Hepatocyte (in vitro differentiated cells): ENCODE data around the gene KSR1. TPM values are rescaled to one million over a fixed set of nuclear protein-coding genes. Genes with fewer than 3 reads are reported as not detected.

ENCODE experiments used
- DNase-seq: peaks from one replicate; pipeline ENCODE4 v3.0.0-alpha.2; 2016; ENCODE audit warnings: low spot score
- H2AFZ ChIP-seq: fragments of 200-600 bp; sonication (generic); 2 replicates; pipeline ENCODE4 v1.6.0; 2016; ENCODE audit warnings: antibody characterized with exemption, mild to moderate bottlenecking
- H3K27ac ChIP-seq: fragments of 200-600 bp; sonication (generic); 2 replicates; pipeline ENCODE4 v1.5.1; 2016; ENCODE audit warnings: mild to moderate bottlenecking
- H3K27me3 ChIP-seq: fragments of 200-600 bp; sonication (generic); 2 replicates; pipeline ENCODE4 v1.6.1; 2016
- H3K36me3 ChIP-seq: fragments of 200-600 bp; sonication (generic); replicated peaks from 2 replicates; pipeline ENCODE4 v1.5.1; 2016; ENCODE audit warnings: low read depth; ENCODE audit not compliant: insufficient read depth
- H3K4me1 ChIP-seq: fragments of 200-600 bp; sonication (generic); 2 replicates; pipeline ENCODE4 v1.5.1; 2016; ENCODE audit warnings: mild to moderate bottlenecking, moderate library complexity; ENCODE audit not compliant: insufficient read depth
- H3K4me2 ChIP-seq: fragments of 200-600 bp; sonication (generic); 2 replicates; pipeline ENCODE4 v1.6.0; 2016
- H3K4me3 ChIP-seq: fragments of 200-600 bp; sonication (generic); 2 replicates; pipeline ENCODE4 v1.5.1; 2016; ENCODE audit warnings: mild to moderate bottlenecking
- H3K79me2 ChIP-seq: fragments of 200-600 bp; sonication (generic); 2 replicates; pipeline ENCODE4 v1.6.0; 2017; ENCODE audit warnings: mild to moderate bottlenecking
- H3K9me2 ChIP-seq: fragments of 200-600 bp; sonication (generic); replicated peaks from 2 replicates; pipeline ENCODE4 v1.6.0; 2017; ENCODE audit warnings: mild to moderate bottlenecking; ENCODE audit not compliant: insufficient read depth
- H3K9me3 ChIP-seq: fragments of 200-600 bp; sonication (generic); 2 replicates; pipeline ENCODE4 v1.5.1; 2016; ENCODE audit warnings: low read depth, mild to moderate bottlenecking
- H4K20me1 ChIP-seq: fragments of 200-600 bp; sonication (generic); 2 replicates; pipeline ENCODE4 v1.6.0; 2016; ENCODE audit warnings: mild to moderate bottlenecking; ENCODE audit not compliant: insufficient read depth, poor library complexity, severe bottlenecking
- CTCF ChIP-seq: fragments of 200-600 bp; sonication (generic); IDR thresholded peaks from 2 replicates; pipeline ENCODE4 v1.5.1; 2016; ENCODE audit warnings: antibody characterized with exemption, mild to moderate bottlenecking; ENCODE audit not compliant: poor library complexity
- EZH2 ChIP-seq: fragments of 200-600 bp; sonication (generic); IDR thresholded peaks from 2 replicates; pipeline ENCODE4 v1.6.1; 2016; ENCODE audit warnings: antibody characterized with exemption, mild to moderate bottlenecking, borderline replicate concordance
- EZH2phosphoT487 ChIP-seq: fragments of 200-600 bp; sonication (generic); IDR thresholded peaks from one replicate; pipeline ENCODE4 v1.6.1; 2018; ENCODE audit warnings: antibody characterized with exemption, mild to moderate bottlenecking, low read depth, moderate library complexity; ENCODE audit not compliant: unreplicated experiment, severe bottlenecking
- WGBS: methylation state at CpG from one replicate; pipeline ENCODE4 v1.1.6; 2016; ENCODE audit warnings: low lambda C conversion rate; ENCODE audit errors: missing lambda C conversion rate; 5-methylcytosine and 5-hydroxymethylcytosine counted together
- polyA plus RNA-seq: library from polyadenylated mRNA; unstranded; fragments of >200 nt; fragmentation: Nextera tagmentation; extraction: Ambion mirVana; gene quantifications from 2 replicates; pipeline ENCODE4 v1.2.1, GENCODE V29; 2016
- total RNA-seq: library from RNA; depleted of rRNA; stranded (reverse); fragments of >200 nt; gene quantifications from 2 replicates; pipeline ENCODE4 v1.2.3, GENCODE V29; 2014

The KSR1 gene
- total and polyA plus RNA-seq, 2 experiments from 2014 or later, result 16.2 to 32.6 TPM

GRCh38 chr17:27454089-27454488 lies 2.2 kb upstream of the KSR1 start:
- H3K36me3 ChIP-seq, result no peaks in the 10 kb centered on the region
- H3K9me3 ChIP-seq, result no peaks in the 10 kb centered on the region
- TF ChIP-seq CTCF (no peak), EZH2 (no peak), EZH2phosphoT487 (no peak)
- H3K27ac ChIP-seq, result no peak overlapping the region
- H3K9me2 ChIP-seq, result no peaks in the 10 kb centered on the region
- H2AFZ ChIP-seq, result no peak overlapping the region
- DNase-seq, result no peak
- H3K4me3 ChIP-seq, result no peak overlapping the region
- H4K20me1 ChIP-seq, result peaks cover 3% of the 10 kb centered on the region
- WGBS, result 93% methylated on average over 4 of the region's 4 CpGs
- no peak overlapping the region for H3K4me2 ChIP-seq
- H3K4me1 ChIP-seq, result peaks cover 12% of the 10 kb centered on the region
- no peaks in the 10 kb centered on the region for H3K27me3 ChIP-seq
- H3K79me2 ChIP-seq, result peaks cover 24% of the 10 kb centered on the region

- Histone ChIP-seq H3K27ac (no peak overlapping the region), H3K27me3 (no peaks in the 10 kb centered on the region), H3K9me3 (no peaks in the 10 kb centered on the region), H4K20me1 (peaks cover 7% of the 10 kb centered on the region), H3K9me2 (no peaks in the 10 kb centered on the region), H3K4me2 (peak overlapping the region; percentile 96), H2AFZ (peak overlapping the region; percentile 89), H3K79me2 (peaks cover 37% of the 10 kb centered on the region), H3K36me3 (no peaks in the 10 kb centered on the region), H3K4me1 (peaks cover 25% of the 10 kb centered on the region), H3K4me3 (no peak overlapping the region)
- 49% methylated on average over 12 of the region's 12 CpGs for WGBS
- no peak for DNase-seq
- no peak for TF ChIP-seq EZH2phosphoT487
- TF ChIP-seq EZH2, result no peak
Measured at GRCh38 chr17:27455236-27455913, 873 bp upstream of the KSR1 start.

GRCh38 chr17:27456681-27457359 lies 572 bp downstream of the KSR1 start:
- Histone ChIP-seq H3K9me2 (no peaks in the 10 kb centered on the region), H3K4me3 (peak overlapping the region; percentile 99), H3K4me1 (peaks cover 38% of the 10 kb centered on the region), H2AFZ (peak overlapping the region; percentile 89), H3K9me3 (no peaks in the 10 kb centered on the region), H3K27ac (peak overlapping the region; percentile 87), H3K79me2 (peaks cover 52% of the 10 kb centered on the region), H3K36me3 (no peaks in the 10 kb centered on the region), H3K4me2 (peak overlapping the region; percentile 96), H4K20me1 (peaks cover 9% of the 10 kb centered on the region), H3K27me3 (no peaks in the 10 kb centered on the region)
- 3% methylated on average over 14 of the region's 57 CpGs for WGBS
- peak; percentile 29 for DNase-seq
- TF ChIP-seq EZH2 (no peak), CTCF (no peak), EZH2phosphoT487 (no peak)

- H4K20me1 ChIP-seq, result peaks cover 14% of the 10 kb centered on the region
- H3K9me2 ChIP-seq, result no peaks in the 10 kb centered on the region
- H3K79me2 ChIP-seq, result peaks cover 57% of the 10 kb centered on the region
- peak overlapping the region; percentile 99 for H3K4me3 ChIP-seq
- 5% methylated on average over 8 of the region's 8 CpGs for WGBS
- peak overlapping the region; percentile 33 for H2AFZ ChIP-seq
- DNase-seq, result no peak
- no peaks in the 10 kb centered on the region for H3K27me3 ChIP-seq
- no peaks in the 10 kb centered on the region for H3K9me3 ChIP-seq
- peak overlapping the region; percentile 96 for H3K4me2 ChIP-seq
- peak overlapping the region; percentile 87 for H3K27ac ChIP-seq
- TF ChIP-seq EZH2 (no peak), EZH2phosphoT487 (no peak), CTCF (no peak)
- peaks cover 42% of the 10 kb centered on the region for H3K4me1 ChIP-seq
- no peaks in the 10 kb centered on the region for H3K36me3 ChIP-seq
Measured at GRCh38 chr17:27457360-27457715, 1.1 kb downstream of the KSR1 start.
